Transverse colon (tissue), 4 donors: ENCODE results near the gene ACAP2. TPM values are rescaled to one million over a fixed set of nuclear protein-coding genes. Genes with fewer than 3 reads are reported as not detected.
"Not testable (repeated sequence)": the region's sequence is repeated elsewhere in the genome, so short reads cannot be mapped to it uniquely, and the experiment has no call there.

Experiments used
- DNase-seq: peaks from one replicate; pipeline ENCODE4 v3.0.0-alpha.2; 2019
- H3K27ac ChIP-seq, 4 donors: fragments of 200-600 bp; sonication (generic); 2 replicates each; pipeline ENCODE4 v1.5.1; 2016 to 2018; ENCODE audit warnings: inconsistent platforms in 4 of 4
- H3K27me3 ChIP-seq: fragments of 200-600 bp; sonication (generic); 2 replicates; pipeline ENCODE4 v1.5.1; 2017; ENCODE audit warnings: inconsistent platforms
- H3K36me3 ChIP-seq, 4 donors: fragments of 200-600 bp; sonication (generic); 2 replicates each; pipeline ENCODE4 v1.5.1; 2017 to 2019; ENCODE audit warnings: inconsistent platforms in 4 of 4
- H3K4me1 ChIP-seq, 4 donors: fragments of 200-600 bp; sonication (generic); 2 replicates each; pipeline ENCODE4 v1.5.1; 2017 to 2020; ENCODE audit warnings: inconsistent platforms in 4 of 4
- H3K4me3 ChIP-seq, 4 donors: fragments of 200-600 bp; sonication (generic); 1 replicate in 1 of 4; 2 replicates in 3 of 4; pipeline versions ENCODE4 v1.5.1 to v1.6.1; 2017 to 2019; ENCODE audit warnings: inconsistent platforms in 4 of 4
- H3K9me3 ChIP-seq, 2 donors: fragments of 200-600 bp; sonication (generic); 2 replicates each; pipeline ENCODE4 v1.5.1; 2017 to 2019; ENCODE audit warnings: inconsistent platforms in 2 of 2
- EP300 ChIP-seq: sonication (generic); formaldehyde crosslinking; IDR thresholded peaks from one replicate; pipeline ENCODE4 v1.6.1; 2017; ENCODE audit warnings: antibody characterized with exemption, low read depth
- POLR2A ChIP-seq: fragments of 450-650 bp; IDR thresholded peaks from one replicate; pipeline ENCODE4 v1.6.1; 2016; ENCODE audit warnings: antibody characterized with exemption, mild to moderate bottlenecking, moderate library complexity
- POLR2AphosphoS5 ChIP-seq, 3 donors: sonication (generic); formaldehyde crosslinking; IDR thresholded peaks; one replicate each; pipeline ENCODE4 v1.6.1; 2016; ENCODE audit warnings: antibody characterized with exemption in 3 of 3
- WGBS, 2 donors: methylation state at CpG; one replicate each; pipeline ENCODE4 v1.1.5; 2018; ENCODE audit warnings: low coverage in 1 of 2; 5-methylcytosine and 5-hydroxymethylcytosine counted together
- in situ Hi-C, 4 donors: fragments of 200-750 bp; cut with MboI; loops; one replicate each; pipeline versions ENCODE4 v1.15.0 to v1.15.1; 2017; ENCODE audit warnings: low sequenced_read_pairs in 3 of 4, low pct_ligation_motif_present in 1 of 4, low pct_unique_long_range_greater_than_20kb in 1 of 4
- intact Hi-C: fragments of 100-400 bp; cut with DNase I; formaldehyde crosslinking; loops from one replicate; pipeline ENCODE4 v1.15.1; 2023; ENCODE audit warnings: low total_unique reads
- total RNA-seq, 4 donors: library from RNA; depleted of rRNA; stranded (reverse); fragments of >200 nt; gene quantifications; one replicate each; pipeline ENCODE4 v1.1.0, GENCODE V29; 2016
- TF ChIP-seq, protein P1 (sequence below), 5 experiments: fragments of 200-600 bp in 3 of 5; fragments of 450-650 bp in 2 of 5; sonication (generic) in 3 of 5; IDR thresholded peaks; 1 replicate in 2 of 5; 2 replicates in 3 of 5; pipeline ENCODE4 v1.5.1; 2016 to 2017; ENCODE audit warnings: antibody characterized with exemption in 5 of 5, inconsistent platforms in 3 of 5, mild to moderate bottlenecking in 2 of 5, moderate library complexity in 1 of 5

The ACAP2 gene
- total RNA-seq, 4 donors from 2014 or later = 17.3 to 97.5 (median 64.6) TPM

DNA sequence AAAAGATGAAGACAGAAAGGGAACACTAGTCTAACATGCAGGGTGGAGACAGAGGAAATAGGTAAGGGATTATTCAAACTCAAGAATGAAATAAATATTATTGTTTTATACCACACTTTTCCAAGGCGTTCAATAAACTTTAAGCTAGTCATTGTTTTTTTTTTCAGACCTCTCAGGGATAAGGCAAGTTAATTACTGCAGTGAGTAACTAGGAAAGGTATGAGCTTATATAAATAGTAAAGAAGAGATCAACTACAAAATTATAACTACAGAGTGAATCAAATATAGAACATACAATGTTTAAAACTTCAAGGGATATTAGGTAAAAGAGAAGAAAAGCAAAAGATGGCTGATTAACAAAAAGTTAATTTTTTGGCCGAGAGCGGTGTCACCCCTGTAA, 140.4 kb downstream of the ACAP2 start:
- no peak for TF ChIP-seq POLR2AphosphoS5 (IDR thresholded peaks at IDR 0.05)
- TF ChIP-seq EP300 = no peak
- TF ChIP-seq, protein P1, sequence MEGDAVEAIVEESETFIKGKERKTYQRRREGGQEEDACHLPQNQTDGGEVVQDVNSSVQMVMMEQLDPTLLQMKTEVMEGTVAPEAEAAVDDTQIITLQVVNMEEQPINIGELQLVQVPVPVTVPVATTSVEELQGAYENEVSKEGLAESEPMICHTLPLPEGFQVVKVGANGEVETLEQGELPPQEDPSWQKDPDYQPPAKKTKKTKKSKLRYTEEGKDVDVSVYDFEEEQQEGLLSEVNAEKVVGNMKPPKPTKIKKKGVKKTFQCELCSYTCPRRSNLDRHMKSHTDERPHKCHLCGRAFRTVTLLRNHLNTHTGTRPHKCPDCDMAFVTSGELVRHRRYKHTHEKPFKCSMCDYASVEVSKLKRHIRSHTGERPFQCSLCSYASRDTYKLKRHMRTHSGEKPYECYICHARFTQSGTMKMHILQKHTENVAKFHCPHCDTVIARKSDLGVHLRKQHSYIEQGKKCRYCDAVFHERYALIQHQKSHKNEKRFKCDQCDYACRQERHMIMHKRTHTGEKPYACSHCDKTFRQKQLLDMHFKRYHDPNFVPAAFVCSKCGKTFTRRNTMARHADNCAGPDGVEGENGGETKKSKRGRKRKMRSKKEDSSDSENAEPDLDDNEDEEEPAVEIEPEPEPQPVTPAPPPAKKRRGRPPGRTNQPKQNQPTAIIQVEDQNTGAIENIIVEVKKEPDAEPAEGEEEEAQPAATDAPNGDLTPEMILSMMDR (IDR thresholded peaks at IDR 0.05) = no peak
- TF ChIP-seq POLR2A = no peak
- Histone ChIP-seq H3K27ac (no peak overlapping the region), H3K9me3 (no peaks in the 10 kb centered on the region), H3K4me3 (no peak overlapping the region), H3K36me3 (peaks cover 0 to 28% (median 13%) of the 10 kb centered on the region in 4 donors), H3K4me1 (no peaks in the 10 kb centered on the region), H3K27me3 (no peaks in the 10 kb centered on the region)
- WGBS, 2 donors = 86 to 89% methylated on average over 3 of the region's 3 CpGs
- intact Hi-C loops = no loop called here
- in situ Hi-C loops = no loop called here
- no peak for DNase-seq

DNA sequence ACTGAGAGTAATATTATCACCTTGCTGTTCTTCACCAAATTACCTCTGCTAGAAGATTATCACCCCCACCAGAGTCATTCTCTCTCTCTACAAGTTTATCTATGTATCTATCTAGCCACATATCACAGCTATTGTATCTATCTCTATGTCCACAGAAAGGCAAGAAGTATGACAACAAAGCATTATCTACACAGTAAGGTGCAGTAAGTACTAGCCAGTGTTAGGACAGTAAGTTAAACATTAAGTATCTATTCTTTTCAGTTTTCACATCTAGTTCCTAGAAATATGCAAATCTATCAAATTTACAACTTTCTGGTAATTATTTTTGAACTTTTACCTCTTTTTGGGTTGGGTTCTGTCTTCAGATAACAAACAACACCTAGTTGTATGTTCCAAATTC, 145.4 kb downstream of the ACAP2 start:
- Histone ChIP-seq H3K4me3 (no peak overlapping the region), H3K9me3 (no peaks in the 10 kb centered on the region), H3K36me3 (peaks cover 0 to 32% (median 14%) of the 10 kb centered on the region in 4 donors), H3K27me3 (no peaks in the 10 kb centered on the region), H3K27ac (no peak overlapping the region), H3K4me1 (no peaks in the 10 kb centered on the region)
- TF ChIP-seq POLR2AphosphoS5 (IDR thresholded peaks at IDR 0.05) (no peak), POLR2A (no peak), EP300 (no peak)
- TF ChIP-seq, protein P1 (IDR thresholded peaks at IDR 0.05) = no peak
- in situ Hi-C loops (no loop called here), intact Hi-C loops (no loop called here)
- no peak for DNase-seq

DNA sequence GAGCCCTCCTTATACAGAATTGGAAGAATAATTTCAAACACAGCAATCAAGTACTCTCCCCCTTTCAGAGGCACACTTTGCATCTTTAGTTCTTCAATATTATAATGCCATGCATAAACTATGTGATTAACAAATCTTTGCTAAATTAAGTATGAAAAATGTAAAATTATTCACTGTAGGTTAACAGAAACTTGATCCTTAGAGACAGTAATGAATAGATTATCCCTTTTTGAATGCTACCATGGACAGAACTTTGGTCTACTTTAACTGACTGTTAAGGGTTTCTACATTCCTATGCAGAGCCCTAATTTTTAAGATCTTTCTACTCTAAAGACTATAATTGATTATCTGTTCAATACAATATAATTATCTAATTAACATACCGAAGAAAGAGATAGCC, 146.2 kb downstream of the ACAP2 start:
- DNase-seq = no peak
- no peaks in the 10 kb centered on the region for H3K9me3 ChIP-seq
- no peaks in the 10 kb centered on the region for H3K4me1 ChIP-seq
- H3K4me3 ChIP-seq = no peak overlapping the region
- intact Hi-C loops = no loop called here
- in situ Hi-C loops = no loop called here
- peaks cover 0 to 35% (median 16%) of the 10 kb centered on the region in 4 donors for H3K36me3 ChIP-seq
- 94% methylated on average over 1 of the region's 1 CpG for WGBS, 2 donors
- TF ChIP-seq, protein P1 (IDR thresholded peaks at IDR 0.05) = no peak
- TF ChIP-seq POLR2A (no peak), POLR2AphosphoS5 (IDR thresholded peaks at IDR 0.05) (no peak), EP300 (no peak)
- no peak overlapping the region for H3K27ac ChIP-seq
- H3K27me3 ChIP-seq = no peaks in the 10 kb centered on the region

DNA sequence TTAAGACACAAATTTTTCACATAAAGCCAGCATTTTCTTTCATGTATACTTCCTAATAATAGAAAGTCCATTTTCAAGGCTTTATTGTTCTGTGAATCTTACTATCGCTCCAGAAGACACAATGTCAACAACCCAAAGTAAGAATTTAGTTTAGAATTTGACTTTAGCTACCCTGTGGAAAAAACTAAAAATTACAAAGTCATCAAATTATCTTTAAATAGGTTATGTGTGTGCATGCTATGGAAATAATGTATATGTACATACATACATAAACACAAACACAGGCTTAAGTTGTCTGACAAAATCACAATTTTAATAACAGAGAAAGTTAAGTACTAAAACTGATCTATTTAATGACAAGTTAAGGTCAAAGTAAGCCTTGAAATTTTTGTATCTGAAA, 151.7 kb downstream of the ACAP2 start:
- 98 to 100% methylated on average over 1 of the region's 1 CpG for WGBS, 2 donors

DNA sequence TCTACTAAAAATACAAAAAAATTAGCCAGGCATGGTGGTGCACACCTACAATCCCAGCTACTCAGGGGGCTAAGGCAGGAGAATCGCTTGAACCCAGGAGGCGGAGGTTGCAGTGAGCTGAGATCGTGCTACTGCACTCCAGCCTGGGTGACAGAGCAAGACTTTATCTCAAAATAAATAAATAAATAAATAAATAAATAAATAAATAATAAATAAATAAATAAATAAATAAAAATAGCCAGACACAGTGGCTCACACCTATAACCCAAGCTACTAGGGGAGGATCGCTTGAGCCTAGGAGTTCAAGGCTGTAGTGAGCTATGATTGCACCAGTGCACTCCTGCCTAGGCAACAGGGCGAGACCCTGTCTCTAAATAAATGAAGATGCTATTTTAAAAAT, 152.2 kb downstream of the ACAP2 start:
- DNase-seq, H3K27me3 ChIP-seq, H3K27ac ChIP-seq, in situ Hi-C loops, H3K9me3 ChIP-seq, intact Hi-C loops, H3K4me3 ChIP-seq: not testable (repeated sequence)
- Histone ChIP-seq H3K4me1 (peaks cover 0 to 12% (median 4%) of the 10 kb centered on the region in 4 donors), H3K36me3 (peaks cover 0 to 53% (median 9%) of the 10 kb centered on the region in 4 donors)
- 96 to 98% methylated on average over 2 to 5 of the region's 5 CpGs for WGBS, 2 donors

More for the DNA sequence above, 151.7 kb downstream of the ACAP2 start:
- H3K4me3 ChIP-seq = no peak overlapping the region
- in situ Hi-C loops (no loop called here), intact Hi-C loops (no loop called here)
- TF ChIP-seq POLR2AphosphoS5 (IDR thresholded peaks at IDR 0.05) = no peak
- no peak for TF ChIP-seq POLR2A
- no peak for TF ChIP-seq EP300
- TF ChIP-seq, protein P1 (IDR thresholded peaks at IDR 0.05) = no peak
- DNase-seq = no peak
- H3K27ac ChIP-seq = no peak overlapping the region
- H3K4me1 ChIP-seq = peaks cover 0 to 7% (median 2%) of the 10 kb centered on the region in 4 donors
- H3K27me3 ChIP-seq = no peaks in the 10 kb centered on the region
- H3K9me3 ChIP-seq = no peaks in the 10 kb centered on the region
- H3K36me3 ChIP-seq = peaks cover 0 to 53% (median 9%) of the 10 kb centered on the region in 4 donors
